GM12873 (cell line): ENCODE data around the gene BTG4.

Experiments
- CTCF ChIP-seq: IDR thresholded peaks from 2 replicates; pipeline ENCODE4 v1.5.1; 2012; ENCODE audit warnings: low read depth, mild to moderate bottlenecking, moderate library complexity, low read length, control low read depth; ENCODE audit not compliant: insufficient read depth; ENCODE audit errors: missing control alignments

BTG4 gene

DNA sequence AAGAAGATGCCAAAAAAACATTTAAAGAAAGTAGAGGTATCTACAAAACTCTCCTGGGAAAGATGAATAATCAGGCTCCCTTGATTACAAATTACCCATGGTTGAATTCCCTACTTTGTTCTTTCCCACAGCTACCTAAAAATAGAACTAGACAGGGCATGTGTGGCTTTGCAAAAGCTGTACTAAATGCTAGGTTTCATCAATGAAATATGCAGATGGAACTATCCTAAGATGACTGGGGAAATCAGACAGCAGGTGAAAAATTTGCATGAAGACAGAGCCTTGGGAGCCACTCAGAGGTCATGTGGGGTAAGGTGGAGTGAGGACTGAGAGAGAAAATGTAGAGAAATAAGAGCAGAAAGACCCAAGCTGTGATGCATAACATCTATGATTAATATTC, 43.1 kb upstream of the BTG4 start:
- TF ChIP-seq CTCF: no peak

- TF ChIP-seq CTCF: no peak
Measured at GRCh38 chr11:111554532-111554931, 42.3 kb upstream of the BTG4 start.

- no peak for TF ChIP-seq CTCF
Measured at GRCh38 chr11:111550258-111550657, 38.1 kb upstream of the BTG4 start.

DNA sequence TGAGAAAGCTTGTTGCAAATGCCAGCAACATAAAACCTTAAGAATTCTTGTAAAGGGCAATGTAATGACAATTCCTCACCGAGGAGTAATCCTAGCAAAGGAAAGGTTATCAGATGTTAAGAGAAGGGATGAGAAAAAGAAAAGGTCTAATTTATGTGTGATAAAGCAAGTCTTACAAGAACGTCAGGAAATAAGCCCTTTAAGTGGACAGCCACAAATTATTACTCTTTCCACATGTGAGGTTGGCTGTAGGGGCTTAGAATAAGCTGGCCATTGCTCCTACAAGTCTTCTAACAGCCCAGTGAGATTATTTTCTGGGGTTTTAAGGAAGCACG, 37.6 kb upstream of the BTG4 start:
- TF ChIP-seq CTCF: no peak

DNA sequence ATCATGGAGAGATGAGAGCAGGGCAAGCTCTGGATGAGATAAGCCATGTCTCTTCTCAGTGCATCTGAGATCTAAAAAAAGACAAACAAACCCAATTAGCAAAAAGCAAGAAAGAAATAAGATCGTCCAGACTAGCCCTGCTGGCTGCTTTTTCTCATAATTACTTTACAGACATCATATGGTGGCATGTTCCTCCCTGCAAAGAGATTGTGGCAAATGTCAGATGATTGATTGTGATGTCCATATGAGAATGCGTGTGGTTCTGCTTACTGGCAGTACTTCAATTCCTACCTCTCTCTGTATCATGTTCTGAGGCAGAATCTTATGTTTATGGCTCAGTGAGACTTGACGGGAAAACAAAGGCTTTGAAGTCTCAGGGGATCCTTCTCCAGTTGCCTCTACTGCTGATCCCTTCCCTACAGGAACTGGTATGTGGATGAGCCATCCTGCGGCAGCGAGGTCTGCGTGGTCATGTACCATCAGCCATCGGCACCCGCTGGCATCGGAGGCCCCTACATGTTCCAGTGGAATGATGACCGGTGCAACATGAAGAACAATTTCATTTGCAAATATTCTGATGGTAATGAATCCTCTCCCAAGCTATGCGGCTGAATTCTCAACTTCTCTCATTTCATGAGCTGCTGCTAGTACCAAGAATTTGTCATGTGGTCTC, 37.1 kb upstream of the BTG4 start:
- no peak for TF ChIP-seq CTCF

GRCh38 chr11:111548525-111548924, 36.3 kb upstream of the BTG4 start:
- TF ChIP-seq CTCF: no peak

DNA sequence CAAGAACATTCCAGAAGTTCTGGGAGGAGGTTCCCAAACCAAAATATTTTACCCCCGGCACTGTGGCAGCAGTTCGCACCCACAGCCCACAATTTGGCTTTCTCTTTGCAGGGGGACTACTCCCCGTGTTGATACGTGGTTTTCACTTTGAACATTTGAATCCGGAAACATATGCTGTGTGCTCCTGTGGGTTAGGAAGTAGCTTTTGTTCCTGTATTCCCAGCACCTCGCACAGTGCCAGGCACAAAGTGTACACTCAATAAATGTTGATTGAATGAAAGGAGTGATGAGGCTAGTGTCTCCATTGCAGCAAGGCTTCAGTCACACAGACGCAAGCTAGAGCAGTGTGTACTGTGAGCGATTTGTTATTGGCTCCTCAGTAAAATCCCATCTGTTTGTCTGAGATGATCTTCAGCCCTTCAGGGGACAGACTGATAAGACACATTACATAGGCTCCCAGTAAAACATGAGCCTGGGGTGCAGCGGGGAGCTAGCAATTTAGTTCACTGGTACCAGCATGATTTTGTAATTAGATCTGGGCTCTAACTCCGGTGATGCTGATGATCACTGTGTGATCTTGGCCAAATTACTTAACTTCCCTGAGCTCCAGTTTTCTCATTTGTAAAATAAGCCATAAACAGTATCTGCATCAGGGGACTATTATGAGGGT, 30.6 kb upstream of the BTG4 start:
- no peak for TF ChIP-seq CTCF
